ACC112 (cell line): Measurements from ENCODE around the gene OTULIN.
A peak's percentile ranks its signal among the peaks of the same experiment; 100 is the strongest.

ENCODE experiments used
- H2AFZ ChIP-seq: fragments of 200-600 bp; sonication (generic); one replicate; pipeline ENCODE4 v1.6.0; 2017; ENCODE audit warnings: antibody characterized with exemption, low read length; ENCODE audit not compliant: unreplicated experiment
- H3K27ac ChIP-seq: fragments of 200-600 bp; sonication (generic); 2 replicates; pipeline ENCODE4 v1.5.1; 2014; ENCODE audit warnings: low read depth, mild to moderate bottlenecking, antibody characterized with exemption, low read length, moderate library complexity
- H3K27me3 ChIP-seq: fragments of 200-600 bp; sonication (generic); 2 replicates; pipeline ENCODE4 v1.6.1; 2014; ENCODE audit warnings: mild to moderate bottlenecking, antibody characterized with exemption, low read length, moderate library complexity, mixed read lengths; ENCODE audit not compliant: insufficient read depth
- H3K36me3 ChIP-seq: fragments of 200-600 bp; sonication (generic); 2 replicates; pipeline ENCODE4 v1.6.1; 2016; ENCODE audit warnings: mild to moderate bottlenecking, antibody characterized with exemption, low read length, moderate library complexity, mixed read lengths; ENCODE audit not compliant: insufficient read depth
- H3K4me1 ChIP-seq: fragments of 200-600 bp; sonication (generic); one replicate; pipeline ENCODE4 v1.6.1; 2016; ENCODE audit warnings: low read length, mixed read lengths; ENCODE audit not compliant: insufficient read depth, unreplicated experiment, control insufficient read depth
- H3K4me3 ChIP-seq: fragments of 200-600 bp; sonication (generic); 2 replicates; pipeline ENCODE4 v1.5.1; 2014; ENCODE audit warnings: mild to moderate bottlenecking, low read depth, low read length
- H3K79me2 ChIP-seq: fragments of 200-600 bp; sonication (generic); one replicate; pipeline ENCODE4 v1.6.0; 2016; ENCODE audit warnings: low read length; ENCODE audit not compliant: control insufficient read depth, unreplicated experiment, insufficient read depth

The OTULIN gene

DNA sequence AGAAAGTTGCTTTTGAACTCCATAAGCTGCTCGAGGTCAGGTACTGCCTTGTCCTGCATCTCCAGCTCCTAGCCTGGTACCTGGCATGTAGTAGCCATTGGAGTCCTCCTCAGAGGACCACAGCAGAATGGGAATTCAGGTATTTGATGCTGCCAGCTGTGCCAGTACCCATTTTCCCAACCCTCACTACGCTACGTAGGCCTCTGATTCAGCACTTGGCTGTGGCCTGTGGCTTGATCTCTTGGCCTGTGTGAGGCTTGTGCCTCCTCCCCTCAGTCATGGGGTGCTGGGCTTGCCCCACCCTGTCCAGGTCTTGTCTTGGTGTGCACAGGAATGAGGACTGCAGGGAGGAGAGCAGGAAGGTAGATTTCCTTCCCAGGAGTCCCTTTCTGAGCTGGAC, 11.8 kb downstream of the OTULIN start:
- Histone ChIP-seq H3K27me3 (no peaks in the 10 kb centered on the region), H3K27ac (peak overlapping the region; percentile 13; the same call in 1 of the 2 replicates), H2AFZ (no peak overlapping the region), H3K4me3 (no peak overlapping the region), H3K79me2 (peaks cover 69% of the 10 kb centered on the region), H3K4me1 (peaks cover 31% of the 10 kb centered on the region), H3K36me3 (peaks cover 16% of the 10 kb centered on the region)

GRCh38 chr5:14678773-14679334, 14.3 kb downstream of the OTULIN start:
- no peak overlapping the region for H3K27ac ChIP-seq
- peaks cover 13% of the 10 kb centered on the region for H3K4me1 ChIP-seq
- H3K36me3 ChIP-seq = peaks cover 21% of the 10 kb centered on the region
- H3K27me3 ChIP-seq = no peaks in the 10 kb centered on the region
- H2AFZ ChIP-seq = no peak overlapping the region
- H3K4me3 ChIP-seq = no peak overlapping the region
- peaks cover 44% of the 10 kb centered on the region for H3K79me2 ChIP-seq

DNA sequence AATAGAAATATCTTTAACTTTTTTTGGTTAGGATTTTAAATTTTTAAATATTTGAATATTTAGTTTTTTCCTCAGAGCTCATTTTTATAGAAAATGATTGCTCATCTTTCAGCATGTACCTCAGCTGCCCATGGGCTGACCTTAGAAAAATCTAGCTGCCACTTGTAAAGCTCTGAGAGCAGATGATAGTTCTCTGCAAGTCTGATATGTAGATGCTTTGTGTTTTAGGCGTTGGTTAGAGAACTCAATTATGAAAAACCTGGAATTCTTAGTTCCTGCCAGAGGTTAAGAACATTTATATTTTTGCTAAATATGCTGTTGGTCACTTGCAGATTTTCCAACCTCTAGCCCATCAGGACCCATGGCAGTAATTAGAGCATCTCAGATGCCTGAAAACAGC, 15.1 kb downstream of the OTULIN start:
- no peaks in the 10 kb centered on the region for H3K27me3 ChIP-seq
- no peak overlapping the region for H3K4me3 ChIP-seq
- no peak overlapping the region for H2AFZ ChIP-seq
- H3K36me3 ChIP-seq = peaks cover 16% of the 10 kb centered on the region; the same call in 1 of the 2 replicates
- H3K27ac ChIP-seq = no peak overlapping the region
- peaks cover 37% of the 10 kb centered on the region for H3K79me2 ChIP-seq
- H3K4me1 ChIP-seq = peaks cover 13% of the 10 kb centered on the region

- no peaks in the 10 kb centered on the region for H3K27me3 ChIP-seq
- no peak overlapping the region for H3K27ac ChIP-seq
- H3K4me3 ChIP-seq = no peak overlapping the region
- no peak overlapping the region for H2AFZ ChIP-seq
- peaks cover 3% of the 10 kb centered on the region for H3K4me1 ChIP-seq
- H3K79me2 ChIP-seq = peaks cover 23% of the 10 kb centered on the region
- H3K36me3 ChIP-seq = peaks cover 16% of the 10 kb centered on the region; the same call in 1 of the 2 replicates
These were observed 16.8 kb downstream of the OTULIN start for GRCh38 chr5:14681236-14681752.

GRCh38 chr5:14683906-14684455, 19.5 kb downstream of the OTULIN start:
- Histone ChIP-seq H3K36me3 (peaks cover 14% of the 10 kb centered on the region; the same call in 1 of the 2 replicates), H3K27ac (no peak overlapping the region), H3K79me2 (peaks cover 11% of the 10 kb centered on the region), H3K4me1 (no peaks in the 10 kb centered on the region), H3K4me3 (no peak overlapping the region), H2AFZ (no peak overlapping the region), H3K27me3 (no peaks in the 10 kb centered on the region)

- no peaks in the 10 kb centered on the region for H3K27me3 ChIP-seq
- H3K36me3 ChIP-seq = peaks cover 15% of the 10 kb centered on the region
- no peaks in the 10 kb centered on the region for H3K4me1 ChIP-seq
- peaks cover 8% of the 10 kb centered on the region for H3K79me2 ChIP-seq
- no peak overlapping the region for H2AFZ ChIP-seq
- H3K27ac ChIP-seq = no peak overlapping the region
- H3K4me3 ChIP-seq = no peak overlapping the region
These were observed 20.2 kb downstream of the OTULIN start for GRCh38 chr5:14684757-14685156.

DNA sequence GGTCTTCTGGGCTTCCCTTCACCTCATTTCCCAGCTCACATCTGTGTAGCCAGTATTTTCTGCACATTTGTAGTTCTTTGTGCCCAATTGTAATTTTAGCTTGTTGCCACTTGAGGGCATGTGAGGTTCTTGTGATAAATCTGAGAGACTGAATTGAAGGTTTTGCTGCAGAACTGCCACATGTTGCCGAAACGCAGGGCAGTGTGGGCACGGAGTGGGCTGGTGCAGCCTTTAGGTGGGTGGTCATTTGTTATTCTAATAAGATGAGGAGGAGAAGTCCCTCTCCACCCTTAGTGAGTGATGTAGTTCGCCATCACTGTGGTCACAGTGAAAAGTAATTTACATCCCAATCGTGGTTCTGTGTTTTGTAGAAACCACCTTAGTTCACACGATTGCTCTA, 21.2 kb downstream of the OTULIN start:
- Histone ChIP-seq H3K4me1 (no peaks in the 10 kb centered on the region), H3K79me2 (peaks cover 8% of the 10 kb centered on the region), H3K27ac (no peak overlapping the region), H2AFZ (no peak overlapping the region), H3K27me3 (no peaks in the 10 kb centered on the region), H3K36me3 (peaks cover 25% of the 10 kb centered on the region), H3K4me3 (no peak overlapping the region)

DNA sequence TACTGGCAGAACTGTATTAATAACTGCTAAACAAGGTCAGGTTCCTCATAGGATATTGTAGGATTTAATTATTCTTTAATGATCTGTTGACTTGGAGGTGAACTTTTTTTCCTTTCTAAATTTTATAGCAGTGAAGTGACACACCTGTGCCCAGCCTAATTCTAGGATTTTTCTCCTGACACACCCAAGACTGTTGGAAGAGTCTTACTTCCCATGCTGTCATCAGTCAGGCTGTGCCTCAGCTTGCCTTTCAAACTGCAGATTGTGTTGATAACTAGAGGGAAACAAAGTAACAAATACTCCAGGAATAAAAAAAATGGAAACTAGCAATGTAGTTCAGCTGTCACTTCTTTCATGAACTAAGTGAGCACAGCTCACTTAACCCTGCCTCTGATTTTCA, 22.0 kb downstream of the OTULIN start:
- Histone ChIP-seq H3K27me3 (no peaks in the 10 kb centered on the region), H2AFZ (no peak overlapping the region), H3K4me3 (no peak overlapping the region), H3K27ac (no peak overlapping the region), H3K4me1 (no peaks in the 10 kb centered on the region), H3K36me3 (peaks cover 29% of the 10 kb centered on the region), H3K79me2 (peaks cover 8% of the 10 kb centered on the region)

GRCh38 chr5:14687023-14687665, 22.6 kb downstream of the OTULIN start:
- Histone ChIP-seq H2AFZ (no peak overlapping the region), H3K4me3 (no peak overlapping the region), H3K4me1 (no peaks in the 10 kb centered on the region), H3K27me3 (no peaks in the 10 kb centered on the region), H3K27ac (no peak overlapping the region), H3K79me2 (peaks cover 8% of the 10 kb centered on the region), H3K36me3 (peaks cover 28% of the 10 kb centered on the region)

DNA sequence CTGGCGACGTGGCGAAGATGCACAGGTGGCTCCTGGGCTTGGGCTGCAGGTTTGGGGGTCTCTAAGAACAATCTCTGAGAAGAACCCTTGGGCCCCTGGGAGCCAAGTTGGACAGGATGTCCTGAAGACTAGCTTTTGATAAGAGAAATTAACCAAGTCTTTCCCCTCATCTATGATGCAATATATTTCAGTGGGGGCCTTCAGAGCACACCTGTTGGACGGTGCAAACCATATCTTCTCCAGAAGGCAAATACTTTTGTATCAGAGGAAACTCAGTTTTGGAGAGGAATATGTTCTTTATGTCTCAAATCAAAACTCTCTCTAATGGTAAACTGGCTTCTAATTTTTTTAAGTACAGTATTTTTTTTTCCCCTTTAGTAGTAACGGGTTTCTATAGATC, 28.6 kb downstream of the OTULIN start:
- Histone ChIP-seq H3K36me3 (peaks cover 61% of the 10 kb centered on the region), H3K4me1 (no peaks in the 10 kb centered on the region), H3K79me2 (no peaks in the 10 kb centered on the region), H3K27me3 (no peaks in the 10 kb centered on the region), H3K27ac (no peak overlapping the region), H2AFZ (no peak overlapping the region), H3K4me3 (no peak overlapping the region)

GRCh38 chr5:14695152-14695551, 30.6 kb downstream of the OTULIN start:
- Histone ChIP-seq H3K27ac (no peak overlapping the region), H2AFZ (no peak overlapping the region), H3K4me1 (no peaks in the 10 kb centered on the region), H3K36me3 (peaks cover 63% of the 10 kb centered on the region), H3K79me2 (no peaks in the 10 kb centered on the region), H3K4me3 (no peak overlapping the region), H3K27me3 (no peaks in the 10 kb centered on the region)
